NB4 (cell line): ENCODE results near the gene MIDN.

Experiments used
- DNase-seq: peaks from one replicate; pipeline ENCODE4 v3.0.0; 2010; ENCODE audit warnings: low read depth
- H3K4me3 ChIP-seq: one replicate; pipeline ENCODE4 v1.5.1; 2011; ENCODE audit warnings: mild to moderate bottlenecking, low read depth, low read length, moderate library complexity
- MYC ChIP-seq: IDR thresholded peaks from 2 replicates; pipeline ENCODE4 v1.6.1; 2011; ENCODE audit warnings: low read depth, low read length
- POLR2A ChIP-seq: IDR thresholded peaks from 2 replicates; pipeline ENCODE4 v1.6.1; 2011; ENCODE audit warnings: mild to moderate bottlenecking; ENCODE audit not compliant: insufficient read length; ENCODE audit errors: extremely low read depth
- TF ChIP-seq, protein P1 (sequence below): IDR thresholded peaks from one replicate; pipeline ENCODE4 v1.5.1; 2012; ENCODE audit warnings: low read depth, low read length
- TF ChIP-seq, protein P2 (sequence below): IDR thresholded peaks from 2 replicates; pipeline ENCODE4 v1.6.1; 2011; ENCODE audit warnings: low read depth, low read length

Gene MIDN

DNA sequence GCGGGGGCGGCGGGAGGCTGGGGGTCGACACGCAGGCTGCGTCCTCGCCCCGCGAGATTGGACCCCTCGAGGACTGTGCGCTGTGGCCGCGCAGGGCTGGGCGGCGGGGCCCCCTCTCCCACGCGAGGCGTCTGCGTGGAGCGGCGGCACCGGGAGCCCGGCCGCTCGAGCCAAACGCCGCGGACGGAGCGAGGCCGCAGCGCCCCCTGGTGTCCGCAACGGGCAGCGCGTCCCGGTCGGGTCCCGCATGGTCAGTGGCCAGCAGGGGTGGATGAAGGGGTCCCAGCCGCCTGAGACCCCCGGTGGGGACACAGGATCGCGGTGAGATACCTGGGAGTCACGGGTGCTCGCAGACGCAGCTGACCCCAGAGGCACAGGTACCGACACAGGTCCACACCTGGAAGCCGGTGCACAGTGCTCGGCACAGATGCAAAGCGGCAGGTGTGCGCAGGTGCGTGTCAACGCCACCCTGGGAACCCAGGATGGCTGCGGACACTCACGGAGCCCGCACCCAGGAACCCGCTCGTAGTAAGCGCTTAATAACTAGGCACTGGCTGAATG, 18.6 kb downstream of the MIDN start:
- TF ChIP-seq MYC = no peak
- TF ChIP-seq, protein P1, sequence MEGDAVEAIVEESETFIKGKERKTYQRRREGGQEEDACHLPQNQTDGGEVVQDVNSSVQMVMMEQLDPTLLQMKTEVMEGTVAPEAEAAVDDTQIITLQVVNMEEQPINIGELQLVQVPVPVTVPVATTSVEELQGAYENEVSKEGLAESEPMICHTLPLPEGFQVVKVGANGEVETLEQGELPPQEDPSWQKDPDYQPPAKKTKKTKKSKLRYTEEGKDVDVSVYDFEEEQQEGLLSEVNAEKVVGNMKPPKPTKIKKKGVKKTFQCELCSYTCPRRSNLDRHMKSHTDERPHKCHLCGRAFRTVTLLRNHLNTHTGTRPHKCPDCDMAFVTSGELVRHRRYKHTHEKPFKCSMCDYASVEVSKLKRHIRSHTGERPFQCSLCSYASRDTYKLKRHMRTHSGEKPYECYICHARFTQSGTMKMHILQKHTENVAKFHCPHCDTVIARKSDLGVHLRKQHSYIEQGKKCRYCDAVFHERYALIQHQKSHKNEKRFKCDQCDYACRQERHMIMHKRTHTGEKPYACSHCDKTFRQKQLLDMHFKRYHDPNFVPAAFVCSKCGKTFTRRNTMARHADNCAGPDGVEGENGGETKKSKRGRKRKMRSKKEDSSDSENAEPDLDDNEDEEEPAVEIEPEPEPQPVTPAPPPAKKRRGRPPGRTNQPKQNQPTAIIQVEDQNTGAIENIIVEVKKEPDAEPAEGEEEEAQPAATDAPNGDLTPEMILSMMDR = peak; percentile 54
- TF ChIP-seq, protein P2, sequence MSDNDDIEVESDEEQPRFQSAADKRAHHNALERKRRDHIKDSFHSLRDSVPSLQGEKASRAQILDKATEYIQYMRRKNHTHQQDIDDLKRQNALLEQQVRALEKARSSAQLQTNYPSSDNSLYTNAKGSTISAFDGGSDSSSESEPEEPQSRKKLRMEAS = peak; percentile 36; the same call in 1 of the 2 replicates
- H3K4me3 ChIP-seq = no peak overlapping the region
- peak; percentile 56 for DNase-seq

DNA sequence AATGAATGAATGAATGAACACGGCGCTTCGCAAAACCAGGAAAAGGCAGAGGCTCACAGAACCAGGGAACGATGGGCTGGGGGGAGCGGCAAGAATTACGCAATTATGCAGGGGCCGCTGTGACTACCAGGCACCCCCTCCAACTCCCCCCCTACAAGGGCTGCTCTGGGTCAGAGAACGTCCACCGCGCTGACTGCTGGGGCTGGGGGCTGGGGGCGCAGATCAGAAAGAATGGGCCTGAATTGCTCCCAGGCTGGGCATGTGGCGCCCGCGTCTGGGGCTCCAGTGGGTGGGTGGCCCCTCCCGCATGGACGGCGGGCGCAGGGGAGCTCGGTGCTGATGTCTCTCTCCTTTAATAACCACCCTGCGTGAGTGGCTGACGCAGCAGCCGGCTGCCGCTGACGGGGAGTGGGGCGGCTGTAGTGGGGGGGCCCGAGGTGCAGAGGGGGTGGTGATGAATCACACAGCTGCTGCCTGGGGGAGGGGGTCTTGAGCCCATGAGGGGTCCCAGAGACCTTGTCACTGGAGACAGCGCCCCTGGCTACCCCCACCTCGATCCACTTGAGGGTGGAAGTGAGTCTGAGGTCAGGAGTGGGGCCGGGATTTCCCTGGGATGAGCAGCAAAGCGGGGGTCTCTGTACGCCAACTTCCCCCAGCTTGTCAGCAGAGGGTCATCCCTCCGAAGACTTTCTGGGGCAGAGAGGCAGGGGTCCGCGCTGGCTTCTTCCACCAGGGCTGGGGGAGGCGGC, 19.3 kb downstream of the MIDN start:
- no peak overlapping the region for H3K4me3 ChIP-seq
- TF ChIP-seq MYC (no peak), POLR2A (no peak)
- TF ChIP-seq, protein P2 = no peak
- TF ChIP-seq, protein P1 = no peak
- DNase-seq = no peak

DNA sequence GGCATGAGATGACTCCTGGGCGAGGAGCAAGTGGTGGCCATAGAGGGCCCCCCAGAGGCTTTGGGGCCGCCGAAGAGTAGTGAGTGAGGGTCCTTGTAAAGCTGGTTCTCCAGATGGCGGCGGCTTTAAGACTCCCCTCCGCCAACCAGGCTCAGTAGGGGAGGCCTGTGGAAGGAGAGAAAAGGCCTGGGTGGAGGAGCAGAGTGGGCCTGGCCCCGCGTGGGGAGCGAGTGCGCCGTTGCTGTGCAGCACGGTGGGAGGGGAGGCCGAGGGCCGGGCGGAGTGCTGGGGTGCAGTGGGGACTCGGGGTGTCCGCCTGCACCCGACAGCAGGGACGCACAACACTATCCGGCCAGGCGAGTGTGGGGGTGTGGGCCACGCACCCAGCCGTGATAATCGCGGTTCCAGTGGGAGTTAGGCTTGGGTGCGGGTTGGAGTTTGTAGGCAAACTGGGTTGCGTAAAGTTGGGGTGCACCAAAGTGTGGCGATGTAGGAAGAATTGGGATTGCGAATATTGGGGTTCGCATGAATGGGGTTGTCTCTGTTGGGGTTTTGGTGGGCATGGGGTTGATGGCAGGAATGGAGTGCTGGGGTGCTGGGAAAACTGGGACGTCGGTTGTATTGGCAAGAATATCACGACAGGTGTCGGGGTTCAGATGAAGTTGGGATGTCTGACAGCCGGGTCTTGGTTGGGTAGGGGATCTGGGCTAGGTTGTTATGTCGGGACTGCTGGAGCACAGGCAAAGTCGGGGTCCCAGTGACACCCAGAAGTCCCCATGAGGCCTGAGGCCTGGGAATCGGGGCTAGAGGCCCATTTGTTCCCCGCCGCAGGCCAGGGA, 20.1 kb downstream of the MIDN start:
- TF ChIP-seq, protein P1 = no peak
- no peak for TF ChIP-seq MYC
- TF ChIP-seq POLR2A = no peak
- TF ChIP-seq, protein P2 = no peak
- no peak for DNase-seq
- H3K4me3 ChIP-seq = no peak overlapping the region

DNA sequence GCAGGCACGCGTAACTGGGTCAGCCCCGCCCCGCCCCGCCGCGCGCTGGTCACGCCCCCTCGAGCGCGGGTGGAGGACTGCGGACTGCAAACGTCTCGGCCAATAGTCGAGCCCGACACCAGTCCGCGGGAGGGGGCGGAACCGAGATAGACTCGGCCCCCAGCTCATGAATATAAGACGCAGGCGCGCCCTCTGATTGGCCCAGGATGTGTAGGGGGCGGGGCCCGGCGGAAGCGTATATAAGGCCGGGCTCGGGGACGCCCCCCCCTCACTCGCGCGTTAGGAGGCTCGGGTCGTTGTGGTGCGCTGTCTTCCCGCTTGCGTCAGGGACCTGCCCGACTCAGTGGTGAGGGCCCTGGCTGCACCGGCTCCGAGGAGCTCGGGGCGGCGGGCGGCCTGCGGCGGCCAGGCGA, 20.7 kb downstream of the MIDN start, which contains the start of gene CIRBP:
Gene CIRBP, plus strand, starts transcription at position 268 of the 413 bp plus-strand sequence. CDS start 1,602 bp downstream, outside the sequence.
- H3K4me3 ChIP-seq = peak within 1 kb of the TSS; percentile 95
- TF ChIP-seq MYC (no peak; the same call in 1 of the 2 replicates), POLR2A (peak; percentile 97)
- TF ChIP-seq, protein P1 = no peak
- TF ChIP-seq, protein P2 = no peak
- DNase-seq = peak; percentile 96

DNA sequence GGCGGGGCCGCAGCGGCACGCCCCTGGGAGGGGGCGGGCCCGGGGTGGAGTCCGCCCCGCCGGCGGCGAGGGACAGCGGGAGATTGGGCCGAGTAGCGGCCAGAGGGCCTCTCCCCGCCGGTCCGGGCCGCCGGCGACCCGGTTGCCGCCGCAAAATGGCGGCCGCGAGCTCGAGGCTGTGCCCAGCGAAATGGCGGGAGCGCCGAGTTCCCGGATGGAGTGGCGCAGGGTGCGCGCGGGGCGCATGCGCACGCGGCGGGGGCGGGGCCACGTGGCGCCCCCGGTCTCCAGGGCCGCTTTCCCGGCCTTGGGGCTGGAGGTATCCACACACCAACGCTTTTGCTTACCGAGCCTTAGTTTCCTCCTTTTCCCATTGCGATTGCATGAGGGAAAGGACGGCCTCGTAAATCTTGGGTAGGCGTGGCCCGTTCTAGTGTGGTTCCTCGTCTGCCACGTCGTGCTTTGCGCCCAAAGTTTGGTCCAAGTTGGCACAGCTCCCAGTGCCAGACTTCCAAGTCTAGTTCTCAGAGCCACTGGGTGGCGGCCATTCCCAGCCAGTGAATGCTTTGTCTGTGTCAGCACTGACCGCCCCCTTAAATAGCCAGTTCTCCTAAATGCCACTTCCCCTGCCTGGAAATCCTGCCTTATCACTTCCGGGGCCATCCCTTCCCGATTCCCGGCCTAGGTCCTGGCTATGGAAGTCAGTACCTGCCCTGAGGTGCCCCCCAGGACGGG, 21.3 kb downstream of the MIDN start:
- peak; percentile 88 for TF ChIP-seq MYC
- TF ChIP-seq, protein P1 = no peak
- TF ChIP-seq POLR2A = no peak
- TF ChIP-seq, protein P2 = peak; percentile 95
- peak overlapping the region; percentile 95 for H3K4me3 ChIP-seq
- DNase-seq = peak; percentile 77
